Parathyroid adenoma (tissue), 2 donors: ENCODE measurements around the gene HLA-DPB1.

Experiments used
- H2AFZ ChIP-seq: fragments of 300-600 bp; sonication (generic); one replicate; pipeline ENCODE4 v1.7.0; 2017; ENCODE audit warnings: antibody characterized with exemption, mild to moderate bottlenecking
- H3K27ac ChIP-seq: fragments of 300-600 bp; sonication (generic); one replicate; pipeline ENCODE4 v1.7.0; 2017
- H3K27me3 ChIP-seq: fragments of 300-600 bp; sonication (generic); one replicate; pipeline ENCODE4 v1.7.0; 2017; ENCODE audit warnings: low read length; ENCODE audit not compliant: control insufficient read depth, insufficient read depth
- H3K36me3 ChIP-seq: fragments of 300-600 bp; sonication (generic); one replicate; pipeline ENCODE4 v1.7.0; 2017; ENCODE audit warnings: low read length; ENCODE audit not compliant: control insufficient read depth, insufficient read depth
- H3K4me1 ChIP-seq: fragments of 300-600 bp; sonication (generic); one replicate; pipeline ENCODE4 v1.7.0; 2017; ENCODE audit warnings: control low read depth
- H3K4me2 ChIP-seq: fragments of 300-600 bp; sonication (generic); one replicate; pipeline ENCODE4 v1.7.0; 2017; ENCODE audit warnings: low read length
- H3K4me3 ChIP-seq: fragments of 300-600 bp; sonication (generic); one replicate; pipeline ENCODE4 v1.7.0; 2017; ENCODE audit warnings: low read depth, low read length
- H3K79me2 ChIP-seq: fragments of 300-600 bp; sonication (generic); one replicate; pipeline ENCODE4 v1.7.0; 2017; ENCODE audit warnings: control low read depth
- H3K9ac ChIP-seq: fragments of 300-600 bp; sonication (generic); one replicate; pipeline ENCODE4 v1.7.0; 2017; ENCODE audit warnings: mild to moderate bottlenecking
- H3K9me3 ChIP-seq: fragments of 300-600 bp; sonication (generic); one replicate; pipeline ENCODE4 v1.7.0; 2017; ENCODE audit warnings: low read length; ENCODE audit not compliant: control insufficient read depth
- CTCF ChIP-seq: fragments of 300-600 bp; sonication (generic); IDR thresholded peaks from one replicate; pipeline ENCODE4 v1.7.0; 2017; ENCODE audit warnings: antibody characterized with exemption, mild to moderate bottlenecking
- donor health status: primary hyperparathyroidism.

HLA-DPB1 gene

DNA sequence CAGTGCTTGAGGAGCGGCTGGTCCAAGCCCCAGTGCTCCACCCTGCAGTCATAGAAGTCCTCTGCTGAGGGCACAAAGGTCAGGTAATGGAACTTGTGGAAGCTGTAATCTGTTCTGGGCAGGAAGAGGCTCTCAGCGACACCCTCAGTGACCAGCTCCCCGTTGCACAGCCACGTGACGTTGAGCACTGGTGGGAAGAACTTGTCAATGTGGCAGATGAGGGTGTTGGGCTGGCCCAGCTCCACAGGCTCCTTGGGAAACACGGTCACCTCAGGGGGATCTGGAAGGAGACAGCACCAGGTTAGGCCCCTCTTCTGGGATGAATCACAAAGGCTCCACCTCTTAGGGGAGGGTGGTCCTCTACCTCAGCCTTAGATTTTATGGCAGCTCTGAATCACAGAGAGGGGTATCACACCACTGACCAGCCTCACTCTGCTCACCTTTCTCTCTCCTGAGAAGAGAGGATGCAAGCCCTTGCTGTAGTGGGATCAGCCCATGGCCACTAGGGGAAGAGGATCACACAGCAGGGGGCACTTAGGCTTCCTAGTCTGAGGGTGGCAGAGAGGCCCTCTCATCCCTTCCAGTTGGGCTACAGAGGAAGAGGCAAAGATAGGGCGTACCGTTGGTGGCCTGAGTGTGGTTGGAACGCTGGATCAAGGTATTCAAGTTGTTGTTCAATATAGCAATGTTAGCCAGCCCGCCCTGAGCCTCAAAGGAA, 6.6 kb upstream of the HLA-DPB1 start:
- Histone ChIP-seq H3K27ac (no peak overlapping the region), H3K9me3 (no peaks in the 10 kb centered on the region), H2AFZ (no peak overlapping the region), H3K36me3 (no peaks in the 10 kb centered on the region), H3K4me3 (no peak overlapping the region), H3K27me3 (no peaks in the 10 kb centered on the region), H3K4me1 (peaks cover 5% of the 10 kb centered on the region), H3K79me2 (no peaks in the 10 kb centered on the region), H3K9ac (no peak overlapping the region), H3K4me2 (no peak overlapping the region)
- TF ChIP-seq CTCF = no peak

DNA sequence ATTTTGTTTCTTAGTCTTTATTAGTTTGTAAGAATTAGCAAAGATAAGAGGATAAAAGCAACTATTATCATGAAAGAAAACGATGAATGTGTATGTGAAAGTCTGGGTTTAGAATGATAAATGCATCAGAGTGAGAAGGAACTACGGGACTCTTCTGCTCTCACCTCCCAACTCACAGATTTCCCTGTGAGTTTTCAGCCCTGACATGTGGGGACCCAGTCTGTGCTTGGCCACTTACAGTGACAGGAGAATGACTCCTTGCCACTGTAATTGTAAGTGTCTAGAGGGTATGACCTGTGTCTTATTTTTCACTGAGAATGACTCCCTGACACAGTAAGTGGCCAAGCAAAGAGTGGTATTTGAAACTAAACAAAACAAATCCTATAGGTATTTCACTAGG, 4.9 kb upstream of the HLA-DPB1 start:
- H3K27ac ChIP-seq = no peak overlapping the region
- no peak overlapping the region for H3K4me2 ChIP-seq
- H2AFZ ChIP-seq = no peak overlapping the region
- TF ChIP-seq CTCF = no peak
- H3K79me2 ChIP-seq = no peaks in the 10 kb centered on the region
- H3K4me3 ChIP-seq = no peak overlapping the region
- no peaks in the 10 kb centered on the region for H3K36me3 ChIP-seq
- H3K27me3 ChIP-seq = no peaks in the 10 kb centered on the region
- peaks cover 5% of the 10 kb centered on the region for H3K4me1 ChIP-seq
- no peaks in the 10 kb centered on the region for H3K9me3 ChIP-seq
- H3K9ac ChIP-seq = no peak overlapping the region

GRCh38 chr6:33071569-33071968, 4.2 kb upstream of the HLA-DPB1 start:
- Histone ChIP-seq H3K4me1 (peaks cover 5% of the 10 kb centered on the region), H3K79me2 (no peaks in the 10 kb centered on the region), H3K4me2 (no peak overlapping the region), H3K9me3 (no peaks in the 10 kb centered on the region), H2AFZ (no peak overlapping the region), H3K9ac (no peak overlapping the region), H3K27me3 (no peaks in the 10 kb centered on the region), H3K4me3 (no peak overlapping the region), H3K27ac (no peak overlapping the region), H3K36me3 (no peaks in the 10 kb centered on the region)
- no peak for TF ChIP-seq CTCF

- Histone ChIP-seq H3K4me3 (peak overlapping the region; percentile 19), H3K9me3 (no peaks in the 10 kb centered on the region), H3K36me3 (no peaks in the 10 kb centered on the region), H3K79me2 (no peaks in the 10 kb centered on the region), H3K4me1 (peaks cover 5% of the 10 kb centered on the region), H3K4me2 (peak overlapping the region; percentile 28), H3K27me3 (no peaks in the 10 kb centered on the region), H2AFZ (no peak overlapping the region), H3K9ac (no peak overlapping the region), H3K27ac (peak overlapping the region; percentile 63)
- no peak for TF ChIP-seq CTCF
These were observed 3.2 kb upstream of the HLA-DPB1 start for GRCh38 chr6:33072508-33073100.
